Loucy (cell line): ENCODE measurements around the gene RBM15.

Source experiments
- H2AFZ ChIP-seq: fragments of 200-600 bp; sonication (generic); 2 replicates; pipeline ENCODE4 v1.6.0; 2016; ENCODE audit warnings: antibody characterized with exemption, mild to moderate bottlenecking, low read length, moderate library complexity
- H3F3A ChIP-seq: fragments of 200-600 bp; 2 replicates; pipeline ENCODE4 v1.6.0; 2016; ENCODE audit warnings: antibody characterized with exemption, low read depth, mild to moderate bottlenecking
- H3K27me3 ChIP-seq: fragments of 200-600 bp; sonication (generic); 2 replicates; pipeline ENCODE4 v1.6.1; 2014; ENCODE audit warnings: low read length, mild to moderate bottlenecking; ENCODE audit not compliant: insufficient read depth, poor library complexity, severe bottlenecking
- H3K36me3 ChIP-seq: fragments of 200-600 bp; sonication (generic); 2 replicates; pipeline ENCODE4 v1.6.1; 2016; ENCODE audit warnings: low read length; ENCODE audit not compliant: insufficient read depth
- H3K4me1 ChIP-seq: fragments of 200-600 bp; sonication (generic); 2 replicates; pipeline ENCODE4 v1.5.1; 2014; ENCODE audit warnings: low read length, mild to moderate bottlenecking; ENCODE audit not compliant: insufficient read depth, poor library complexity, severe bottlenecking
- H3K4me2 ChIP-seq: fragments of 200-600 bp; sonication (generic); 2 replicates; pipeline ENCODE4 v1.6.0; 2014; ENCODE audit warnings: antibody characterized with exemption, low read length, low read depth, mild to moderate bottlenecking; ENCODE audit not compliant: poor library complexity, severe bottlenecking
- H3K4me3 ChIP-seq: fragments of 200-600 bp; sonication (generic); 2 replicates; pipeline ENCODE4 v1.5.1; 2014; ENCODE audit warnings: low read length, mild to moderate bottlenecking, mixed read lengths; ENCODE audit not compliant: poor library complexity, severe bottlenecking
- H3K79me2 ChIP-seq: fragments of 200-600 bp; sonication (generic); 2 replicates; pipeline ENCODE4 v1.6.1; 2014; ENCODE audit warnings: low read length; ENCODE audit not compliant: insufficient read depth
- H3K9ac ChIP-seq: fragments of 200-600 bp; sonication (generic); 2 replicates; pipeline ENCODE4 v1.6.0; 2014; ENCODE audit warnings: mild to moderate bottlenecking, low read depth, low read length, moderate library complexity; ENCODE audit not compliant: poor library complexity, severe bottlenecking
- H3K9me2 ChIP-seq: fragments of 200-600 bp; sonication (generic); replicated peaks from 2 replicates; pipeline ENCODE4 v1.6.1; 2016; ENCODE audit warnings: low read depth, low read length, mixed read lengths
- H3K9me3 ChIP-seq: fragments of 200-600 bp; sonication (generic); 2 replicates; pipeline ENCODE4 v1.6.1; 2014; ENCODE audit warnings: mild to moderate bottlenecking, antibody characterized with exemption, low read length, low read depth; ENCODE audit not compliant: insufficient read depth
- H4K20me1 ChIP-seq: fragments of 200-600 bp; sonication (generic); 2 replicates; pipeline ENCODE4 v1.6.0; 2014; ENCODE audit warnings: antibody characterized with exemption, low read length, mild to moderate bottlenecking; ENCODE audit not compliant: insufficient read depth, poor library complexity, severe bottlenecking
- EZH2phosphoT487 ChIP-seq: fragments of 200-600 bp; IDR thresholded peaks from 2 replicates; pipeline ENCODE4 v1.6.1; 2018; ENCODE audit warnings: antibody characterized with exemption, mild to moderate bottlenecking, moderate library complexity, borderline replicate concordance
- TF ChIP-seq, protein P1 (sequence below): fragments of 200-600 bp; sonication (generic); conservative IDR thresholded peaks from 2 replicates; pipeline ENCODE4 v1.5.1; 2014; ENCODE audit warnings: mild to moderate bottlenecking, antibody characterized with exemption, low read length

RBM15 gene

DNA sequence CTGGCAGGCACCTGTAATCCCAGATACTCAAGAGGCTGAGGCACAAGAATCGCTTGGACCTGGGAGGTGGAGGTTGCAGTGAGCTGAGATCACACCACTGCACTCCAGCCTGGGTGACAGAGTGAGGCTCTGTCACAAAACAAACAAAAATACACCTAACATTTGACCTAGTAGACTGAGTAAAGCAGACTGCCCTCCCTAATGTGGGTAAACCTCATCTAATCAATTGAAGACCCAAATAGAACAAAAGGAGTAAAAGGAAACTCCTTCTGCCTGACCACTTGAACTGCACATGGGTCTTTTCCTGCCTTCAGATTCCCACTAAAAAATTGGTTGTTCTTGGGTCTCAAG, 19.0 kb upstream of the RBM15 start:
- no peaks in the 10 kb centered on the region for H3K9me3 ChIP-seq
- TF ChIP-seq, protein P1, sequence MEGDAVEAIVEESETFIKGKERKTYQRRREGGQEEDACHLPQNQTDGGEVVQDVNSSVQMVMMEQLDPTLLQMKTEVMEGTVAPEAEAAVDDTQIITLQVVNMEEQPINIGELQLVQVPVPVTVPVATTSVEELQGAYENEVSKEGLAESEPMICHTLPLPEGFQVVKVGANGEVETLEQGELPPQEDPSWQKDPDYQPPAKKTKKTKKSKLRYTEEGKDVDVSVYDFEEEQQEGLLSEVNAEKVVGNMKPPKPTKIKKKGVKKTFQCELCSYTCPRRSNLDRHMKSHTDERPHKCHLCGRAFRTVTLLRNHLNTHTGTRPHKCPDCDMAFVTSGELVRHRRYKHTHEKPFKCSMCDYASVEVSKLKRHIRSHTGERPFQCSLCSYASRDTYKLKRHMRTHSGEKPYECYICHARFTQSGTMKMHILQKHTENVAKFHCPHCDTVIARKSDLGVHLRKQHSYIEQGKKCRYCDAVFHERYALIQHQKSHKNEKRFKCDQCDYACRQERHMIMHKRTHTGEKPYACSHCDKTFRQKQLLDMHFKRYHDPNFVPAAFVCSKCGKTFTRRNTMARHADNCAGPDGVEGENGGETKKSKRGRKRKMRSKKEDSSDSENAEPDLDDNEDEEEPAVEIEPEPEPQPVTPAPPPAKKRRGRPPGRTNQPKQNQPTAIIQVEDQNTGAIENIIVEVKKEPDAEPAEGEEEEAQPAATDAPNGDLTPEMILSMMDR = no peak
- TF ChIP-seq EZH2phosphoT487 = no peak
- H4K20me1 ChIP-seq = no peaks in the 10 kb centered on the region
- H3K4me2 ChIP-seq = no peak overlapping the region
- no peak overlapping the region for H3K9ac ChIP-seq
- H3K36me3 ChIP-seq = no peaks in the 10 kb centered on the region
- no peaks in the 10 kb centered on the region for H3K4me1 ChIP-seq
- H3F3A ChIP-seq = no peaks in the 10 kb centered on the region
- no peaks in the 10 kb centered on the region for H3K27me3 ChIP-seq
- H3K79me2 ChIP-seq = no peaks in the 10 kb centered on the region
- H2AFZ ChIP-seq = no peak overlapping the region
- H3K4me3 ChIP-seq = no peak overlapping the region
- H3K9me2 ChIP-seq = no peaks in the 10 kb centered on the region

DNA sequence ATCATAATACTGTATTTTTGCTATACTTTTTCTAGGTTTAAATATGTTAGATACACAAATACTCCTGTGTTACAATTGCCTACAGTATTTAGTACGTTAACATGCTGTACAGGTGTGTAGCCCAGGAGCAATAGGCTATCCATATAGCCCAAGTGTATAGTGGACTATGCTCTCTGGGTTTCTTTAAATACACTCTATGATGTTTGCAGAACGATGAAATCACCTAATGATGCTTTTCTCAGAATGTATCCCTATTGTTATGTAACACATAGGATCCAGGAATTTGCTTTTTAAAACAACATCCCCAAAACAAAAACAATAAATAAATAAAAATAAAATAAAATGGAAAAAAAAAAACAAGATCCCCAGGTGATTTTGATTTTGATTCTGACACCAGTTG, 18.1 kb upstream of the RBM15 start:
- TF ChIP-seq, protein P1 = no peak
- no peak for TF ChIP-seq EZH2phosphoT487
- no peaks in the 10 kb centered on the region for H3K79me2 ChIP-seq

DNA sequence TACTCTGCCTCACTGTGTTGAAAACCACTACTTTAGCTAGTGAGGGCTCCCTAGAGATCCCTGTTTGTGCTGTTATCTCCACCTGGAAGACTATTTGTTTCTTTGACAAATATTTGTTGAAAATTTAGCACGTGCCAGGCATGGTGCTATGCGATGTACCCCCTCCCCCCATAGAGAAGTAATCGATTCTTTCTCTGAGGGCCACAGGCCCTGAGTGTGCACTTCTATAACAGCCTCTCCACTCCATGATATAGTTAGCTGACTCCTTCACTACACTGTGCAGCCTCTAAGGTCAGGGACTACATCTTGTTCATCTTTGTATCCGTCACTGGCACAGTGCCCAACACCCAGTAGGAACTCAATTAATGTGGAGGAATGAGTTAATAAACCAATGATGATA, 17.3 kb upstream of the RBM15 start:
- Histone ChIP-seq H3K36me3 (no peaks in the 10 kb centered on the region), H3K4me3 (no peak overlapping the region), H3F3A (no peaks in the 10 kb centered on the region), H3K79me2 (no peaks in the 10 kb centered on the region), H4K20me1 (no peaks in the 10 kb centered on the region), H3K4me1 (no peaks in the 10 kb centered on the region), H2AFZ (no peak overlapping the region), H3K9me2 (no peaks in the 10 kb centered on the region), H3K4me2 (no peak overlapping the region), H3K9me3 (no peaks in the 10 kb centered on the region), H3K9ac (no peak overlapping the region), H3K27me3 (no peaks in the 10 kb centered on the region)
- no peak for TF ChIP-seq EZH2phosphoT487
- TF ChIP-seq, protein P1 = no peak

More for the DNA sequence above, 18.1 kb upstream of the RBM15 start:
- Histone ChIP-seq H3K9me2 (no peaks in the 10 kb centered on the region), H3K4me3 (no peak overlapping the region), H3K4me1 (no peaks in the 10 kb centered on the region), H3K27me3 (no peaks in the 10 kb centered on the region), H3K36me3 (no peaks in the 10 kb centered on the region), H3K4me2 (no peak overlapping the region), H2AFZ (no peak overlapping the region), H3K9ac (no peak overlapping the region), H4K20me1 (no peaks in the 10 kb centered on the region), H3K9me3 (no peaks in the 10 kb centered on the region), H3F3A (no peaks in the 10 kb centered on the region)
